Measurements from ENCODE around the gene GLRA3. TPM values are rescaled to one million over a fixed set of nuclear protein-coding genes. Genes with fewer than 3 reads are reported as not detected.

The GLRA3 gene
- total and polyA plus RNA-seq, 2 of the 8 experiments (the other 6 are each of a cell fraction or from before 2014, with no cell fraction given) = 0.02 TPM; not detected in 1

- no peak overlapping the region for H2AFZ ChIP-seq (ENCODE audit: low read length)
- H2BK12ac ChIP-seq (ENCODE audit: low read depth, low read length) = no peak overlapping the region
These were observed 111.2 kb downstream of the GLRA3 start for GRCh38 chr4:174717828-174718227.

More at GRCh38 chr4:174717828-174718227, 111.2 kb downstream of the GLRA3 start:
- Histone ChIP-seq H3K79me1 (ENCODE audit: low read depth, low read length) (no peaks in the 10 kb centered on the region), H3K4ac (replicated peaks; ENCODE audit: insufficient read length, low read depth, low read length) (no peak overlapping the region), H3K4me3 (ENCODE audit: extremely low read depth in 1 of 4, insufficient read depth in 2 of 4, low read depth in 3 of 4, low read length in 4 of 4) (no peak overlapping the region), H3K56ac (replicated peaks; ENCODE audit: insufficient read length, low read depth, low read length) (no peak overlapping the region), H3K79me2 (ENCODE audit: control insufficient read depth in 1 of 2, insufficient read depth in 2 of 2, low read length in 2 of 2) (no peaks in the 10 kb centered on the region), H4K5ac (ENCODE audit: insufficient read length, low read depth, low read length) (no peak overlapping the region), H3K9ac (replicated peaks in 1 of 4; ENCODE audit: extremely low read depth in 1 of 4, low read depth in 3 of 4, low read length in 3 of 4) (no peak overlapping the region), H4K20me1 (replicated peaks in 1 of 2; ENCODE audit: control insufficient read depth in 1 of 2, insufficient read depth in 2 of 2, low read length in 2 of 2) (no peaks in the 10 kb centered on the region), H3K27me3 (replicated peaks in 1 of 4; ENCODE audit: control insufficient read depth in 3 of 4, extremely low read depth in 1 of 4, insufficient read depth in 3 of 4, low read length in 3 of 4) (no peaks in the 10 kb centered on the region), H3K9me3 (ENCODE audit: insufficient read depth in 2 of 2, low read depth in 1 of 2, low read length in 1 of 2) (no peaks in the 10 kb centered on the region), H2BK20ac (ENCODE audit: low read length) (no peak overlapping the region), H3K36me3 (ENCODE audit: control insufficient read depth in 2 of 4, insufficient read depth in 4 of 4, low read length in 3 of 4) (no peaks in the 10 kb centered on the region), H2BK120ac (replicated peaks; ENCODE audit: low read depth, low read length) (no peak overlapping the region), H3K23ac (ENCODE audit: insufficient read length) (no peak overlapping the region), H2BK5ac (ENCODE audit: low read depth, low read length) (no peak overlapping the region), H3K4me2 (ENCODE audit: insufficient read depth in 1 of 2, low read depth in 2 of 2, low read length in 2 of 2) (no peak overlapping the region), H4K91ac (replicated peaks; ENCODE audit: insufficient read length, low read length) (no peak overlapping the region), H3K27ac (ENCODE audit: low read depth, low read length) (no peak overlapping the region), H2AK5ac (ENCODE audit: low read depth, low read length) (no peak overlapping the region), H3K14ac (ENCODE audit: insufficient read length) (no peak overlapping the region), H4K8ac (ENCODE audit: extremely low read depth, insufficient read depth, low read length) (no peak overlapping the region), H2BK15ac (ENCODE audit: low read length) (no peak overlapping the region), H3K4me1 (replicated peaks in 1 of 4; ENCODE audit: control insufficient read depth in 3 of 4, insufficient read depth in 4 of 4, low read length in 3 of 4) (peaks cover 0 to 4% (median 2%) of the 10 kb centered on the region in 4 experiments; a peak in 1 of 7 replicates), H3K18ac (ENCODE audit: extremely low read depth, low read length) (no peak overlapping the region), H3K23me2 (ENCODE audit: low read depth, low read length) (no peaks in the 10 kb centered on the region)
- CTCF ChIA-PET (ENCODE audit: partially characterized antibody) = no interaction called here
- 67% methylated on average over 3 of the region's 3 CpGs; no CpG with 5 or more reads in 1 of the 2 experiments for WGBS, 2 experiments (ENCODE audit: extremely low coverage in 1 of 2, insufficient coverage in 1 of 2, insufficient read length in 1 of 2, insufficient replicate concordance in 2 of 2, low coverage in 1 of 2, low lambda C conversion rate in 2 of 2, missing lambda C conversion rate in 1 of 2)
- no peak for TF ChIP-seq FOSL1 (IDR thresholded peaks at IDR 0.05; ENCODE audit: insufficient read depth, low read depth, low read length)
- DNase-seq (ENCODE audit: low read depth in 1 of 2, low spot score in 2 of 2) (no peak), FAIRE-seq (no peak)
- POLR2A ChIA-PET (ENCODE audit: partially characterized antibody) = interaction anchor here (0.6 kb wide), 1 partner anchor 354 kb away, joined by 5 read pairs; no protein-coding TSS in a partner anchor

All from H1 (cell line).